ENCODE results near the gene TM9SF1.

TM9SF1 gene

DNA sequence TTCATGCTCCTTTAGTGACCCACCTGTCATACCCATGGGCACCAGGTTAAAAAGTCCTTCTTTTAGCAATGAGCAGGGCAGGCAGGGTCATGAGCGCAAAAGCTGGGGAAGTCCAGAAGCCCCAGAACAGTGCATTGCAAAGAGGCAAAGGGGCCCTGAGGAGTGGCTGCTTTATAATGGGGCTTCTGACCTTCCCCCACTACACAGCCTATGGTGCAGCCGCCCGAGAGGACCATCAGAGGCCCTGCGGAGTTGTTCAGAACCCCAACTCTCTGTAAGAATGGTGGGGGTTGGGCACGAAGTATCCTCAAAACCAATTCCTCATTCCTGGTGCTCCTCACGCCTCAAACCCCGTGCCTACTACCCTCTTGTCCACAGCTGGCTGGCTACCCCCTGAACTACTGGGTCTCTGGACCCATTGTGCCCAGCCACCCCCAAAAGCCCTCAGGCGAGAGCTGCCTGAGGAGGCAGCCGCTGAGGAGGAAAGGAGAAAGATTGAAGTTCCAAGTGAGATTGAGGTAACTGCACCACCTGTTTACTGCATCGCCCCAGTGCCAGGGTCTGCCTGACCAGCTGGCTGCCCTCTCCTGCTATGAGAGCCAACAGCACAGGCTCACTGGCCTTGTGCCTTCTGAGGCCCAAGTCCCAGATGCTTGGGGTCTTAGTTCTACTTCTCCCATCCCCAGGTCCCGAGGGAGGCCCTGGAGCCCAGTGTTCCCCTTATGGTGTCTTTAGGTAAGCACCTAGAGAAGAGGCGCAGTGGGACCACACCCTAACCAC lies 16.7 kb downstream of the TM9SF1 start:
- no peak for DNase-seq

DNA sequence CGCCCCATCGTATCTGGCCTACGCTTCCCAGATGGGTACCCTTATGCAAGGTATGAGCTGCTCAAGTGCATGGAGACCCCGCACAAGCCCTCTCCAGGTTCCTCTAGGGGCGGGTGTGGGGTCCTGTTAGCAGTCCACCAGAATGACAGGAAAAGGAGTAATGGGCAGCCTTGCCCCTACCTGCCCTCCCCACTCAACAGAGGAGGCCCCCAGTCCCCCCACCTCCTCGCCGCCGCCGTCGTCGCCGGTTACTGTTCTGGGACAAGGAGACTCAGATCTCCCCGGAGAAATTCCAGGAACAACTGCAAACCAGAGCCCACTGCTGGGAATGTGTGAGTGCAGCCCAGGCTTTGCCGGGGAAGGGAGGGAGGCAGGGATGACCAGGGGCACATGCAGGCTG lies 17.4 kb downstream of the TM9SF1 start:
- DNase-seq: no peak

DNA sequence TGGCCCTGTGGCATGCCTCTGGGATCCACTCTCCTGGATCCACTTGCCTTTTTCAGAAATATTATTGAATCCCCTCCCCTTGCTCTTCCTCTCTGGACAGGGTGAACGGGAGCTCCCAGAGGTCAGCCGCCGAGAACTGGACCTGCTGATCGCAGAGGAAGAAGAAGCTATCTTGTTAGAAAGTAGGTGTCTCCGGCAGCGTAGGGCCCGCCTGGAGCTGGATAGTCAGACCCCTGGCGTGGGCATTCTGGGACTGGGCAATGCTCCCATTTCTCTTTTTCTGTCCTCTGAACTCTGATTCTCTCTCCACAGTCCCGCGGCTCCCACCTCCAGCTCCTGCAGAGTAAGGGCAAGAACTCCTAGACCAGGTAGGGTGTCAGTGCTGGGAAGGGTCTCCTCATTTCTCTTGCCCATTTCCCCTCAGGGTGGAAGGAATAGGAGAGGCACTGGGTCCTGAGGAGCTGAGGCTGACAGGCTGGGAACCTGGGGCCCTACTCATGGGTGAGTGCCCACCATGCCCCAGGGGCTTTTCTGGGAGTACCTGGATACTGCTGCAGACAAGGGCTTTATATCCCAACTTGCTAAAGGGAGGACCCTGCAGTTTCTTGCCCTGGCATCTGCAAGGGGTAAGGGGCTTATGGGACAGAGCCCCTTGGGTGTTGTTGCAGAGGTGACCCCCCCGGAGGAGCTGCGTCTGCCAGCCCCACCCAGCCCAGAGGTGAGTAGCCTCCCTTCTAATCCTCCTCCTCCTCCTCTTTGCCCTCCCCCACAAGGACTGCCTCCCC lies 18.0 kb downstream of the TM9SF1 start:
- no peak for DNase-seq

DNA sequence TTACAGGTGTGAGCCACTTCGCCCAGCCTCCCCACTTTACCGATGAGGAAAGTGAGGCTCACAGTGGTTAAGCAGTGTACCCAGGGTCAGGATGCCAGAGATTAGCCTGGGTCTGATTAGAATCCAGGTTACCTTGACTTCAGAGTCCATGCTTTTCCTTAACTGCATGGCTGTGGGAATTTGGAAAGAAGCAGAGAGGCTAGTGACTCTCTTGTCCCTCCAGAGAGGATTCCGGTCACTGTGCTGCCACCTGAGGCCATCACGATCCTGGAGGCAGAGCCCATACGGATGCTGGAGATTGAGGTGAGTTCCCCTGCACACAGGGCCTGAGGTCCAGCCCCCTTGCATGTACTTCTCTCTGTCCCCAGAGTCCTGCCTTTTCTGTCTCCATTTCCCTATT lies 18.6 kb downstream of the TM9SF1 start:
- DNase-seq: no peak

DNA sequence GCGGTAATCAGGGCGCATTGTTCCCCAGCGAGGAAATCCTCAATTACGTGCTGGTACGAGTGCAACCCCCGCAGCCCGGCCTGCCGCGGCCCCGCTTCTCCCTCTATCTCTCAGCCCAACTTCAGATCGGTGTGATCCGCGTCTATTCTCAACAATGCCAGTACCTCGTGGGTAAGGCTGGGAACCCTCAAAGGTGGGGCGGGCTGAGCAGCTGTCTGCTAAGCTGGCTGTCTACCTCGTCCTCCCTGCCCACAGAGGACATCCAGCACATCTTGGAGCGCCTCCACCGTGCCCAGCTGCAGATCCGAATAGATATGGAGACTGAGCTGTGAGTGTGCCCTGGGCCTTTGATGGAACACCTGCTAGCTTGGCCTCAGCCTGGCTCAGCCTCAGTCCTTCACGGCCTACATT lies 22.4 kb downstream of the TM9SF1 start:
- DNase-seq: no peak

DNA sequence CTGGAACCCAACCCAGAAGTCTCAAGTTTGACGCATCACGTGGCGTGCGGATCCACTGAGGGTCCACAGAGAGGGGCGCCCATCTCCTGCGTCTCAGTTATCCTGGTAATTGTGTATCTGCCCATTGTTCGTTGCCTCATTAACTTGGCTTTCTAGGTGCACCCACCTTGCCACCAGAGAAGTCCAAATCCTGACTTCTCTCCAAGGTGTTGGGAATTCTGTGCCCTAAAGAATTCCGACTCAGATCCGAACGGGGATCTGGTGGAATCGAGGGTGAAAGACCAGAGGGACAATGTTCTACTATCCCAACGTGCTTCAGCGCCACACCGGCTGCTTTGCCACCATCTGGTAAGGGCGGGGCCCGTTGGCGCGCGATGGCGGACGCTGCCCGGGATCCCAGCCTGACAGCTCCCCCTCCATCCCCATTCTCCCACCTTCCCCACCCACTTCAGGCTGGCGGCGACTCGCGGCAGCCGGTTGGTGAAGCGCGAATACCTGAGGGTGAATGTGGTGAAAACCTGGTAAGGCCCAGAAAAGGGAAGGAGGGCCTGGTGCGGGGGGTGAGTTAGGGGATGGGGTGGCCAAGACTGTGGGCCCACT lies 22.9 kb downstream of the TM9SF1 start:
- DNase-seq: no peak

DNA sequence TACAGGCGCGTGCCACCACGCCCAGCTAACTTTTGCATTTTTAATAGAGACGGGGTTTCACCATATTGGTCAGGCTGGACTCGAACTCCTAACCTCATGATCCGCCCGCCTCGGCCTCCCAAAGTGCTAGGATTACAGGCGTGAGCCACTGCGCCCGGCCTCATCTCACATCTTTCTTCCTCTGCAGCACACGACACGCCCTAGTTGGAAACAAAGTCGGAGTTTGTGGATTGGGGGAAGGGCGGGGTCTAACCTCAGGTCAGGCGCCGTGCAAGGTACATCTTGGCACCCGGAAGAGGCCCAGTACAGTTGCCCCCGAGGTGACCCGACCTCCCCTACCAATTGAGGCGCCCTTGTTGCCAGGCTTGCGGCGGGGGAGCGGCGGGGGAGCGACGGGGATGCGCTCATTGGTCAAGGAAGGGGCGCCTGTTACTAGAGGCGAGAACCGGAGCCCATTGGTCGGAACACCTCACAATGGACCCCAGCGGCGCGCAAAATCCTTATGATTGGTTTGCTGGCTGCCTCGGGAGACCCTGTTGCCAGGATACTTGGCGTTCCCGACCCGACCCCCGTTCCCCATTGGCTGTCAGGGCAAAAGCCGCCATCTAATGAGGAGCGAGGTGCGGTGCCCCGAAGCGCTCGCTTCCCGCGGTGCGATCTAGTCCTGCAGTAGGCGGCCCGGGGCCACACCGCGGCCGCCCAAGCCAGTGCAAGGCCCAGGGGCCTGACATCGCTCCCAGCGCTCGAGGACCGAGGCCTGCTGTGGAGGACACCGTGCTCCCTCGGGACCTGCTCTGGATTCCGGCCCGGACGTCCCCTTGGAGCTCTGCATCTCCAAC lies 23.6 kb downstream of the TM9SF1 start, which contains the start of gene REC8:
REC8 (plus strand) TSS at position 659 of the 839 bp plus-strand sequence. CDS start 473 bp downstream, outside the sequence.
- peak; percentile 68 for DNase-seq

DNA sequence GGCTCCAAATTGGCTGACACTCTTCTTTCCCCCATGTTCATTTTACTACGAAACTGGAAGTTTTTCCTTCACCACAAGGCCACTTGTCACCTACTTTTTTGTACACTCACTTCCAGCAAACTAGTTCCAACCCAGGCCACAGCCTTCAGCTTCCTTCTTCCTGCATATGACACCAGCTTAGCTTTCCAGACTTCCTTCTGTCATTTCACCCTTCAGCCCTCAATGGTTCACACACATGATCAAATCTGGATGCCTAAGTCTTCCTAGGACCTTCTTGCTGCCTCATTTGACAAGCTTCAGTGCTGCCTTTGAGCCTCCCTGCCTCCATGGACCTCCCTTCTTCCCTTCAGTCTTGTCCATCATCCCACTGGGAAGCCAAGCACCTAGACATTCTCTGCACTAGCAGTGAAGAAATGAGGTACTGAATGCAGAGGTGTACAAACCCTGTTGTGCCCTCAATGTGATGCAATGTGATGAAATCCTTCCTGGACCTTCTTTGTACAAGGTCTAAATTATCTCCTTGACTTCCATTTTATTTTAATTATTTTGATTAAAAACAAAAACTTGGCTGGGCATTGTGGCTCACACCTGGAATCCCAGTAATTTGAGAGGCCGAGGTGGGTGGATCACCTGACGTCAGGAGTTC lies 27.6 kb downstream of the TM9SF1 start:
- DNase-seq: no peak

DNA sequence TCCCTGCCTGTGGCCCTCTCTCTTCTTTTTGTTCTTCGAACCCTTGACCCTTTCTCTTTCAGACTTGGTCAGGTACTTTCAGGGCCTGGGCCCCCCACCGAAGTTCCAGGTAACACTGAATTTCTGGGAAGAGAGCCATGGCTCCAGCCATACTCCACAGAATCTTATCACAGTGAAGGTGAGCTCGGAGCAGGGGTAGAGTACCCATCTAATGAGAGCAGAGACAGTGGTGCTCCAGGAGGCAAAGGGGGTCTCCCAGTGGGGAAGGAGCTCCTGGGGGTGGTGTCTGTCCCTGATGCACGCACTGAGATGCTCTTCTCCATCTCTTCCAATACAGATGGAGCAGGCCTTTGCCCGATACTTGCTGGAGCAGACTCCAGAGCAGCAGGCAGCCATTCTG lies 29.5 kb downstream of the TM9SF1 start:
- no peak for DNase-seq

DNA sequence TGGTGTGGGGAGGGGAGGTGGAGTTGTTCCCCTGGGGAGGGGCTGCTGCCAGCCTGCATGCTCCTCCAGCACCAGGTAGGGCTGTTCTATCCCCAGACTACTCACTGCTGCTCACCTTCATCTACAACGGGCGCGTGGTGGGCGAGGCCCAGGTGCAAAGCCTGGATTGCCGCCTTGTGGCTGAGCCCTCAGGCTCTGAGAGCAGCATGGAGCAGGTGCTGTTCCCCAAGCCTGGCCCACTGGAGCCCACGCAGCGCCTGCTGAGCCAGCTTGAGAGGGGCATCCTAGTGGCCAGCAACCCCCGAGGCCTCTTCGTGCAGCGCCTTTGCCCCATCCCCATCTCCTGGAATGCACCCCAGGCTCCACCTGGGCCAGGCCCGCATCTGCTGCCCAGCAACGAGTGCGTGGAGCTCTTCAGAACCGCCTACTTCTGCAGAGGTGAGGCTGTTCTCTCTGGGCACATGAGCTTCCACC lies 30.7 kb downstream of the TM9SF1 start:
- no peak for DNase-seq

DNA sequence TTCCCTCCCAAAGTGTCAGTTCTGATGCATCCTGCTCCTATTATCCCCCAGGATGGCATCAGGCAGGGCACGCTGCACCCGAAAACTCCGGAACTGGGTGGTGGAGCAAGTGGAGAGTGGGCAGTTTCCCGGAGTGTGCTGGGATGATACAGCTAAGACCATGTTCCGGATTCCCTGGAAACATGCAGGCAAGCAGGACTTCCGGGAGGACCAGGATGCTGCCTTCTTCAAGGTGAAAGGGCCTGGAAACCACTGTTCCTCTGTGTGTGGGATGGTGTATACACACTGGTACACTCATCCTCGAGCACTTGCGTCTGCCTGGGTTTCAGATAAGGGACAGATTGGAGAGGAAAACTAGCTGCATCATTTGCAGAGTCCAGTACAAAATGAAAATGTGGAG lies 33.1 kb downstream of the TM9SF1 start:
- no peak for DNase-seq

DNA sequence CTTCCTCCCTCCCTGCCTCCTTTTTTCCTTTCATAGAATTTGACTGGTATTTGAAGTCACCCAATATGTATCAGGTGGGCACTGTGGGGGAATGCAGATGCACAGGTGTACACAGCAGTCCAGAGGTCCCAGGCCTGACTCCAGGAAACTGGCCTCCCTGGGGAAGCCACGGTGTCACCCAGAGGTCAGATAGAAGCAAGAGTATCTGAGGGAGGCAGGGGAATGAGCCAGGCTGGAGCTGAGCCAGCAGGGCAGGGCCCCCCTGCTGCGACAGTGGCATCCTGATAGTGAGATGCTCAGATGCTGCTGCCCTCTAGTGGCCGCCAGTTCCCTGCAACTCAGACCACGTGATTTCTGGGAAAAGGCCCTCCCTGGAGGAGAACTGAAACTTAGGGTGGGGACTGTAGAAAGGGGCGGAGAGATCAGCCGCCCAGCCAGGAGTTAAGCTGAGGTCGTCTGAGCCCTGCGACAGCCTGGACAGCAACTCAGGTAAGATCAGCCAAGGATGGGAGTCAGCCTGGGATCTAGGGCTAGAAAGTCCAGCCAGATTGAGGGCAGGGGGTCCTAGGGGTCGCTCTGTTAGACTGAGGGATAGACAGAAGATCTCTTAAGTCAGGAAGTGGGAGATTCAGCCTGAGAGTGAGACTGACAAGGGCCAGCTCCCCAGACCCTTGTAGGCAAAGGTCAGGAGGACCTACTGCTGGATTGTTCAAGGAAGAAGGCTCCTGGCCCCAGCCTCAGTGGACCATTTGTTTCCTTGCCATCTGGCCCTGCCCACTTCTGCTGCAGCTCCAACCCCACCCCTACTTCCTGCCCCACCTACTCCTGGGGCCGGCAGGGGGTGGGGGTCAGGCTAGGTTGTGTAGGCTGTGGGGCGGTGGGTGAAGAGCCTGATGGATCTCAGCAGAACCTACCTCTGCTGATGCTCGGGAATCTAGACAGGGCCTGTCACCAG lies 34.1 kb downstream of the TM9SF1 start, which contains the start of gene IRF9:
IRF9 (plus strand) TSS at position 416 of the 955 bp plus-strand sequence. CDS start 880 bp downstream, outside the sequence.
- peak; percentile 93 for DNase-seq

DNA sequence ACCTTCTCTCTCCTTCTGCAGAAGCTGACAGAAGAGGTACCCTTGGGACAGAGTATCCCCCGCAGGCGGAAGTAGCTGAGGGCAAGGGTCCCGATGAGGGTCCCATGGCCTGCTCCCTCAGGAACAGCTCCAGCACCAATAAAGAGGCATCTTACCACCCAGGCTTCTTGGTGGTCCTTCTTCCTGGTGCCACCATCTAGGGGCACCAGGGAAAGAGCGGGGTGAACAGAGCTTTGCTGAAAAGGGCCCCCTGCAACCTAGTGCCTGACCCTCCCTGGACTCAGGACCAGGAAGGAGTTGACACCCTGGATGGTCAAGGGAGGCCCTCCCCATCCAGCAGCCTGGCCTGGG lies 34.8 kb downstream of the TM9SF1 start:
- DNase-seq: no peak

DNA sequence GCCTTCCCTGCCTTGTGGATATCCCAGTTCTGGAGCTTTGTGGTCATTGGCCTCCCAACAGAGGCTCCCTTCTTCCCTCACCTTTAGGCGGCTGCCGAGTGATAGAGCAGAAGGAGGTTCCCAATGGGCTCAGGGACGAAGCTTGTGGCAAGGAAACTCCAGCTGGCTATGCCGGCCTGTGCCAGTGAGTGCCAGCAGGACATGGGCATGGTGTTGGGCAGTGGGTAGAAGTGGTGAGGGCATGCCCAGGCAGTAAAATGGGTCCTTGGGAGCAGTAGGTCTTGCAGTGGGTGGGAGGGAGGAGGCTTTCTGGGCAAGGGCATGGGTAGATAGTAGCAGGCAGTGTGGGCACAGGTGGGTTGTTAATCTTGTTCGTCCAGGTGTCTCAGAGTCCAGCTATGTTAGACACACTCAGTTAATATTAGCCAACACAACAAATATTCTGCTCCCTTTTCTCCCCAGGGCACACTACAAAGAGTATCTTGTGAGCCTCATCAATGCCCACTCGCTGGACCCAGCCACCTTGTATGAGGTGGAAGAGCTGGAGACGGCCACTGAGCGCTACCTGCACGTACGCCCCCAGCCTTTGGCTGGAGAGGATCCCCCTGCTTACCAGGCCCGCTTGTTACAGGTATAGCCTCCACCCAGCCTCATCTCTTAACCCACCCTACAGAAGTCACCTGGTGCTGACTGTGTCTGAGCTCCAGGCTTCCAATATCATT lies 35.3 kb downstream of the TM9SF1 start:
- DNase-seq: no peak

DNA sequence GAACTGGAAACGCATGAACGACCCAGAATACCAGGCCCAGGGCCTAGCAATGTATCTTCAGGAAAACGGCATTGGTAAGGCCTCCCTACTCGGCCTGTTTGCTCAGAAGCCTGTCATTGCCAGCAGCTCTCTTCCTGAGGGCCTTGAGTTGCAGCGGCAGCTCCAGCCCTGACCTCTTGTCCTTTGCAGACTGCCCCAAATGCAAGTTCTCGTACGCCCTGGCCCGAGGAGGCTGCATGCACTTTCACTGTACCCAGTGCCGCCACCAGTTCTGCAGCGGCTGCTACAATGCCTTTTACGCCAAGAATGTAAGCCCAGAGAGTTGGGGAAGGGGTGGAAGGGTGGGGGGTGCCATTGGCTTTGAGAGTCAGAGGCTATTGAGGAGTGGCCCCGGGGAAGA lies 37.9 kb downstream of the TM9SF1 start:
- DNase-seq: no peak

DNA sequence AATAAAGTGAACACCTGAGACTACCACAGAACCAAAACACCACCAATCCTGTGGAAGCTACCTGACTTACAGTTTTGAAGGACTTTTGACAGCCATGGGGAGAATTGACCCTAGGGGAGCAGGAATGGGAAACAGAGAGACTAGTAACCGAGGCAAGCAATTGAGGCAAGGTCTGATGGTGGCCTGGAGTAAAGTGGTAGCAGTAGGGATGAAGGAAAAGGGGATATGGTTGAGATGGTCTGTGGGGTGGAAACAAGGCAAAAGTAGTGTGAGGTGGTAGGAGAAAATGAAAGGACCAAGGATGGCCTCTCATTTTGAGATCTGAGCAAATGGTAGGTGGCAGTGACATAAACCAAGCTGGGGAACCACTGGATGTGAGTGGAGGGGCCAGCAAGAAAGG lies 38.4 kb downstream of the TM9SF1 start:
- DNase-seq: no peak

DNA sequence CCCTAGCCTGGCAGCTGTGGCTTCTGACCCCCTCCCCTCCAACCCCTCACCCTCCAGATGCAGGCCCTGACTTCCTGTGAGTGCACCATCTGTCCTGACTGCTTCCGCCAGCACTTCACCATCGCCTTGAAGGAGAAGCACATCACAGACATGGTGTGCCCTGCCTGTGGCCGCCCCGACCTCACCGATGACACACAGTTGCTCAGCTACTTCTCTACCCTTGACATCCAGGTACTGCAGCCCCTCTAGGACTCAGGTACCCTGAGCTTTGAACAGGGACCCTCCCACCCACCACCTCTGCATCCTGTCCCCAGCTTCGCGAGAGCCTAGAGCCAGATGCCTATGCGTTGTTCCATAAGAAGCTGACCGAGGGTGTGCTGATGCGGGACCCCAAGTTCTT lies 40.1 kb downstream of the TM9SF1 start:
- no peak for DNase-seq

DNA sequence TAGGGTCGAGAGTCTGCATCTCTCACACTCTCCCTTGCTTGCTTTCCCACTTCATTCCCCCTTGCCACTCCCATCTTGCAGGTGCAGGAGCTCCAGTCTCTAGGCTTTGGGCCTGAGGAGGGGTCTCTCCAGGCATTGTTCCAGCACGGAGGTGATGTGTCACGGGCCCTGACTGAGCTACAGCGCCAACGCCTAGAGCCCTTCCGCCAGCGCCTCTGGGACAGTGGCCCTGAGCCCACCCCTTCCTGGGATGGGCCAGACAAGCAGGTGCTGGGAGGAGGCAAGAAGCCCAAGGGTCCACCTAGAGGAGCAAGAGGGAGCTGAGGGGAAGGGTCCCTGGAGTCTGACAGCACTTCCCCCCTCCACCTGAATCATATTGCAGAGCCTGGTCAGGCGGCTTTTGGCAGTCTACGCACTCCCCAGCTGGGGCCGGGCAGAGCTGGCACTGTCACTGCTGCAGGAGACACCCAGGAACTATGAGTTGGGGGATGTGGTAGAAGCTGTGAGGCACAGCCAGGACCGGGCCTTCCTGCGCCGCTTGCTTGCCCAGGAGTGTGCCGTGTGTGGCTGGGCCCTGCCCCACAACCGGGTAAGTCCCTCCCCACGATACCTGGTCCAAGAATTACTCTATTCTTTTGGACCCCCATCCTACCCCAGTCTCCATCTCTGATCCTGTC lies 43.7 kb downstream of the TM9SF1 start:
- DNase-seq: no peak

DNA sequence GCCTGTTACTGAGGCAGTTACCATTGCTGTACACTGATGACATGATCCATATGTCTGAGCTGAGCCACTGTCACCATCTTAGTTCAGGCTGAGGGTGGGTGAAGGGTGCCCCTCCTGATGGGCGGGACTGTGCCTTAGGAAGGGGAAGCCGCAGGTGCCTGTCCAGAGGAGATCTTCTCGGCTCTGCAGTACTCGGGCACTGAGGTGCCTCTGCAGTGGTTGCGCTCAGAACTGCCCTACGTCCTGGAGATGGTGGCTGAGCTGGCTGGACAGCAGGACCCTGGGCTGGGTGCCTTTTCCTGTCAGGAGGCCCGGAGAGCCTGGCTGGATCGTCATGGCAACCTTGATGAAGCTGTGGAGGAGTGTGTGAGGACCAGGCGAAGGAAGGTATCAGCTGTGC lies 44.2 kb downstream of the TM9SF1 start:
- no peak for DNase-seq

DNA sequence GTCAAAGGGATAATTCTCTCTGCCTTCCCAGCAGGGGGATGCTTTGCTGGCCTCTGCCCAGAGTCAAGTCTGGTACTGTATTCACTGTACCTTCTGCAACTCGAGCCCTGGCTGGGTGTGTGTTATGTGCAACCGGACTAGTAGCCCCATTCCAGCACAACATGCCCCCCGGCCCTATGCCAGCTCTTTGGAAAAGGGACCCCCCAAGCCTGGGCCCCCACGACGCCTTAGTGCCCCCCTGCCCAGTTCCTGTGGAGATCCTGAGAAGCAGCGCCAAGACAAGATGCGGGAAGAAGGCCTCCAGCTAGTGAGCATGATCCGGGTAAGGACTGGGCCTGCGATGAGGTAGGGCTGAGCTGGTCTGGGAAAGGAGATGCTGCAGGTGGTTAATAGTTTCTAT lies 44.7 kb downstream of the TM9SF1 start:
- DNase-seq: no peak
